RPMI8226 (cell line): ENCODE results near the gene PFAS.
"Not testable (repeated sequence)": the region's sequence is repeated elsewhere in the genome, so short reads cannot be mapped to it uniquely, and the experiment has no call there.

Experiments used
- DNase-seq: peaks from one replicate; pipeline ENCODE4 v3.0.0-alpha.2; 2015

The PFAS gene, protein sequence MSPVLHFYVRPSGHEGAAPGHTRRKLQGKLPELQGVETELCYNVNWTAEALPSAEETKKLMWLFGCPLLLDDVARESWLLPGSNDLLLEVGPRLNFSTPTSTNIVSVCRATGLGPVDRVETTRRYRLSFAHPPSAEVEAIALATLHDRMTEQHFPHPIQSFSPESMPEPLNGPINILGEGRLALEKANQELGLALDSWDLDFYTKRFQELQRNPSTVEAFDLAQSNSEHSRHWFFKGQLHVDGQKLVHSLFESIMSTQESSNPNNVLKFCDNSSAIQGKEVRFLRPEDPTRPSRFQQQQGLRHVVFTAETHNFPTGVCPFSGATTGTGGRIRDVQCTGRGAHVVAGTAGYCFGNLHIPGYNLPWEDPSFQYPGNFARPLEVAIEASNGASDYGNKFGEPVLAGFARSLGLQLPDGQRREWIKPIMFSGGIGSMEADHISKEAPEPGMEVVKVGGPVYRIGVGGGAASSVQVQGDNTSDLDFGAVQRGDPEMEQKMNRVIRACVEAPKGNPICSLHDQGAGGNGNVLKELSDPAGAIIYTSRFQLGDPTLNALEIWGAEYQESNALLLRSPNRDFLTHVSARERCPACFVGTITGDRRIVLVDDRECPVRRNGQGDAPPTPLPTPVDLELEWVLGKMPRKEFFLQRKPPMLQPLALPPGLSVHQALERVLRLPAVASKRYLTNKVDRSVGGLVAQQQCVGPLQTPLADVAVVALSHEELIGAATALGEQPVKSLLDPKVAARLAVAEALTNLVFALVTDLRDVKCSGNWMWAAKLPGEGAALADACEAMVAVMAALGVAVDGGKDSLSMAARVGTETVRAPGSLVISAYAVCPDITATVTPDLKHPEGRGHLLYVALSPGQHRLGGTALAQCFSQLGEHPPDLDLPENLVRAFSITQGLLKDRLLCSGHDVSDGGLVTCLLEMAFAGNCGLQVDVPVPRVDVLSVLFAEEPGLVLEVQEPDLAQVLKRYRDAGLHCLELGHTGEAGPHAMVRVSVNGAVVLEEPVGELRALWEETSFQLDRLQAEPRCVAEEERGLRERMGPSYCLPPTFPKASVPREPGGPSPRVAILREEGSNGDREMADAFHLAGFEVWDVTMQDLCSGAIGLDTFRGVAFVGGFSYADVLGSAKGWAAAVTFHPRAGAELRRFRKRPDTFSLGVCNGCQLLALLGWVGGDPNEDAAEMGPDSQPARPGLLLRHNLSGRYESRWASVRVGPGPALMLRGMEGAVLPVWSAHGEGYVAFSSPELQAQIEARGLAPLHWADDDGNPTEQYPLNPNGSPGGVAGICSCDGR (N-terminal part only)

DNA sequence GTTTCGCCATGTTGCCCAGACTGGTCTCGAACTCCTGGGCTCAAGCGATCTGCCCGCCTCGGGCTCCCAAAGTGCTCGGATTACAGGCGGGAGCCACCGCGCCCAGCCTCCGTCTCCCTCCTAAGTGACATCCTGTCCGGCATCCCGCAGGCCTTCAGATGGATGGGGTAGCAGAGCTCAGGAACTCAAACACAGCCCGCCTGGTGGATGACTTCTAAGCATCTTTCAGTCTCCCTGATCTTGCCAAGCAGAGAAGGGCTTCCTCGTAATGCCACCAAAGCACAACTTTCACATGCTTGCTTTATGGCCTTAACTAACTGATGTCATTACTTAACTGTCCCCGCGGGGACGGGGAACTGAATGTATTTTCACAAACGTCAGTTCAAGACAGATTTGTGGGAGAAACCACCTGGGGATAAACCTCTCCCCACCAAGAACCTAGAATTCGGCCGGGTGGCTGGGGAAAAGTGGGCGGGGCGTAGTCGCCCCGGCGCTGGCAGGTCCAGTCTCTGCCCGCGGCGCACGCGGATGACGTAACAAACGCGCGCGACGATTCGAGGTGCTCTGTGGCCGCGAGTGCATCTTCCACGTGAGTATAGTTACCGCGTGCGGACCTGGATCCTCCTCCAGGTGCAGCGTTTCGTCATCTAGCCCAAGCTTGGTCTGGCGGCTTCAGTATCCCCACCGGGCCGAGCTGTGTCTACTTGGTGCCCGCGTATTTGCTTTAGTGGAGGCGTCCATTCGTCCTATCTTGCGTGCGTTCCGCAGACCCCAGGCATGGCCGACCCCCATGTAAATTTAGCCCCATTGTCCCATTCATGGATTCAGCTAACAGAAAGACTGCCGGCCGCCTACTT is at the start of gene PFAS:
Gene PFAS (plus strand): TSS at position 539 of the 857 bp plus-strand sequence. CDS start 4,649 bp downstream, outside the sequence.
- peak; percentile 96 for DNase-seq

DNA sequence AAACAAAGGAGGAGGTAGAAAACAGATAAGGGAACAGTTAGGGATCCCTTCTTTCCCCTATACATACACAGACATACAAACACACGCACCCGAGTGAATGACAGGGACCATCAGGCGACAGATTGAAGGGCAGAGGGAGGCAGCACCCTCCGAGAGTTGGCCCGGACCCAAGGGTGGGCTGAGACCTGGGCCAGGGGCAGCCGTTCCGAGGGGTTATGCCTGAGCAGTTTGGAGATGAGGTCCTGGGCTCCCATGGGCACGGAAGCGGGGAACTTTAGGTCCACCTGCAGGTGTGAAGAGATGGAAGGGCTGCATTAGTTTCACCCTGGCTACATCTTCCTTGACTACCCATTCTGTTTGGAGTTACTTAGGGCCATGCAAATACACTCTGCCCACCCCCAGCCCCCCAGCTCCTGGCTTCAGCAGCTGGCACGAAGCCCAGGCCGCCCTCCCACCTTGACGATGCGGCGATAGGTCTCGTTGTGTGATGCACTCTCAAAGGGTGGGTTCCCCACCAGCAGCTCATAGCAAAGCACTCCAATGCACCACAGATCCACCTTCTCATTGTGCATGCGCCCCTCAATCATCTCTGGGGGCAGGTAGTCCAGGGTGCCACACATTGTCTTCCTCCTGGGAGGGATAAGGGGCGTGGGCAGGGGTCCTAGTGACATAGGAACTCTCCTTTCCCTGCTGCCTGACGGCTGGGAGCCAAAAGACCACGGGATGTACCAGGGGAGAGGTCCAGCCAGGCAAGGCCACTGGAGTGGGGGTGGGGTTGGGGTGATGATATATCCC is 44.1 kb upstream of the PFAS start:
- DNase-seq: no peak

DNA sequence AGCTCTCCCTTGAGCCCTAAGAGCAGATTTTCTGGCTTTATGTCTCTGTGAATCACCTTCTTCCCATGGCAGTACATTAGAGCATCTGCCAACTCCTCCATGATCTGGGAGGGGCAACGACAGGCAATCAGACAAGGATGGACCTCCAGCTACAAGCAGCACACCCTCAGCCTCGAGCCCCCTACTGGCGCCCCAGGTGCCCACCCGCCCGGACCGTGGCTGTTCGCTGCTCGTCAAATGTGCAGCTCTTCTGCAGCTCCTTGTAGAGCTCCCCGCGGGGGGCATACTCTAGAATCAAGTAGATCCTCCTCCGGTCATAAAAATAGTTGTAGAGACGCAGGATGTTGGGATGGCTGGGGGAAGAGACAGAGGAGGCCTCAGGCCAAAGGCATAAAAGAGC is 42.6 kb upstream of the PFAS start:
- DNase-seq: no peak

DNA sequence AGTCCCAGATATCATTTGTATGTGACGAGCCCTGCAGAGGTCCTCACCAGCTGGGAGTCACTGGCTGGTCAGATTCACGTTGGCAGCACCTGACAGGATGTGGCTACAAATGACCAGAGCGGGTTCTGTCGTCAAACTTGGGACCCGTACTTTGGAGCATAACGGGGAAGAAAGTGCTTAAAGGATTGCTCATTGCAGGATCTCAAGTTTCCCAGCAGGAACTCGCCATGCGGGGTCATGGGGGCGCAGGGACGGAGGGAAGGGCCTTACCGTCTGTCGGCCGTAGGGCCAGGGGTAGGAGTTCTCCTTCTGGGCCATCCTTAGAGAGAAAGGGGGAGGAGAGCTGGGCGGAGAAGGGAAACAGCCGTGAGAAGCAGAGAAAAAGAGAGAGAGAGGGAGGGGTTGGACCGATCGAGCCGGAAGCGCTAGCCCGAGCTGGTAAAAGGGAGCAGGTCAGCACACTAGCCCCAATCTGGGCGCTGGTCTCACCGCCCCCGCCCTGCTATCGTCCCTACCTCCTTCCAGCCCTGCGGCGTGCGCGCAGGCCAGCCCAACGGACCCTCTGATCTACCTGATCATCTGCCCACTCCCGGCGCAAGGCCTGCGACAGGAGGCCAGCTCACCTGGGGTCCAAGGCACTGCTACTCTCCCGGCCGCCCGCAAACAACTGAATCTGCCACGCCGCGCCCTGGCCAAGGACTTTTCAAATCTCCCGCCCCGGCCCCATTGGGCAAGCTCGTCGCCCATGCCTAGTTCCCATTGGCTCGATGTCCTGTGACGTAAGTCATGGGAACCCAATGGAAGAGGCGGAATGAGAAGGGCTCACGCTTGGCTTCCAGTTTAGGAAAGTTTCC is 39.0 kb upstream of the PFAS start, which contains the start of gene AURKB:
Gene AURKB (minus strand): TSS at position 669 of the 854 bp plus-strand sequence. CDS start 351 bp downstream, at position 318.
- peak; percentile 94 for DNase-seq

DNA sequence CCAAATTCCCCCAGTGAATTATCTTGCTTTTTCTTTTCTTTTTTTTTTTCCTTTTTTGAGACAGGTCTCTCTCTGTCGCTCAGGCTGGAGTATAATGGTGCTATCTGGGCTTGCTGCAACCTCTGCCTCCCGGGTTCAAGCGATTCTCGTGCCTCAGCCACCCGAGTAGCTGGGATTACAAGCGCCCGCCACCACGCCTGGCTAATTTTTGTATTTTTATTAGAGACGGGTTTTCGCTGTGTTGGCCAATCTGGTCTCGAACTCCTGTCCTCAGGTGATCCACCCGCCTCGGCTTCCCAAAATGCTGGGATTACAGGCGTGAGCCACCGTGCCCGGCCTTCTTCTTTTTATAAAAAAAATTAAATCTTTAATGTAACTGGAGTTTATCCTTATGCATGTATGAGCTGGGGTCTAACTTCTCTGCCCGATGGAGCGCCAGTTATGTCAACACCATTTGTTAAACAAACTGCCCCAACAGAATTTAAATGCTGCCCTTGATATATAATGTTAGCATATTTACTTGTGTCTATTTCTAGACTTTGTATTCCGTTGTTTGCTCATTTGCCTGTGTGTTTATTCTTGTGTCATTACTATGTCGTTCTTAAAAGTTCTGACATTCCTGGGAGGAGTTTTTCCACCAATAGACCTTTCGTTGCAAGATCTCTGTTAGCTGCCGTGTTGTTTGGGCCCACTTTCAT is 38.2 kb upstream of the PFAS start:
- DNase-seq: no peak

DNA sequence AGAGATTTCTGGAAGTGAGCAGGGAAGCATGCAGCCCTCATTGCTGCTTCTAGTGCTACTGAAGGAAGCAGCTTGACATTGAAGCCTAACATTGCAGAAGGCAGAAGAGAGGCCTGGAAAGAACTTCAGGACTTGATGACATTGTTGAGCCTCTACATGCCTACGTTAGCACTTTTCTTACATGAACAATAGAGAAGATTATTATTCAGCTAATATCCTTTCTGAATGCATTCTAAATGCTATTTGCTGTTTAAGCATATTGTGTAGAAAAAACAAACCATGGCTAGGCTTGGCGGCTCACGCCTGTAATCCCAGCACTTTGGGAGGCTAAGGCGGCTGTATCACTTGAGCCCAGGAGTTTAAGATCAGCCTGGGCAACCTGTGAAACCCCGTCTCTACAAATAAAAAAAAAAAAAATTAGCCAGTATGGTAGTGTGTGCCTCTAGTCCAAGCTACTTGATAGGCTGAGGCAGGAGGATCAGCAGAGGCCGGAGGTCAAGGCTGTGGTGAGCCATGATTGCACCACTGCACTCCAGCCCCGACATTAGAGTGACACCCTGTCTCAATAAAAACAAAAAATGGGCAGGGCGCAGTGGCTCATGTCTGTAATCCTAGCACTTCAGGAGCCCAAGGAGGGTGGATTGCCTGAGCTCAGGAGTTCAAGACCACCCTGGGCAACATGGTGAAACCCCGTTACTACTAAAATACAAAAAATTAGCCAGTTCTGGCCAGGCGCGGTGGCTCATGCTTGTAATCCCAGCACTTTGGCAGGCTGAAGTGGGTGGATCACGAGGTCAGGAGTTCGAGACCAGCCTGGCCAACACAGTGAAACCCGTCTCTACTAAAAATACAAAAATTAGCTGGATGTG is 36.5 kb upstream of the PFAS start:
- peak; percentile 11 for DNase-seq

DNA sequence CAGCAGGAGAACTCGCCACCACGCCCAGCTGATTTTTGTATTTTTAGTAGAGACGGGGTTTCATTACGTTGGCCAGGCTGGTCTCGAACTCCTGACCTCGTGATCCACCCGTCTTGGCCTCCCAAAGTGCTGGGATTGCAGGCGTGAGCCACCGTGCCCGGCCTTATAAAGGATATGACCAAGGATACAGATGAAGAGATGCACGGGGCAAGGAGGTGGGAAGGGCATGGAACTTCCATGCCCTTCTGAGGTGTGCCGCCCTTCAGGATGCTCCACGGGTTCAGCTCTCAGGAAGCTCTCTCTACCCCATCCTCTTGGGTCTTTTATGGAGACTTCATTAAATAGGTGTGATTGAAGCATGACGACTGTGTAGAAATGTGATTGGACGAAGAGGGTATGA is 35.1 kb upstream of the PFAS start:
- not testable (repeated sequence) for DNase-seq

DNA sequence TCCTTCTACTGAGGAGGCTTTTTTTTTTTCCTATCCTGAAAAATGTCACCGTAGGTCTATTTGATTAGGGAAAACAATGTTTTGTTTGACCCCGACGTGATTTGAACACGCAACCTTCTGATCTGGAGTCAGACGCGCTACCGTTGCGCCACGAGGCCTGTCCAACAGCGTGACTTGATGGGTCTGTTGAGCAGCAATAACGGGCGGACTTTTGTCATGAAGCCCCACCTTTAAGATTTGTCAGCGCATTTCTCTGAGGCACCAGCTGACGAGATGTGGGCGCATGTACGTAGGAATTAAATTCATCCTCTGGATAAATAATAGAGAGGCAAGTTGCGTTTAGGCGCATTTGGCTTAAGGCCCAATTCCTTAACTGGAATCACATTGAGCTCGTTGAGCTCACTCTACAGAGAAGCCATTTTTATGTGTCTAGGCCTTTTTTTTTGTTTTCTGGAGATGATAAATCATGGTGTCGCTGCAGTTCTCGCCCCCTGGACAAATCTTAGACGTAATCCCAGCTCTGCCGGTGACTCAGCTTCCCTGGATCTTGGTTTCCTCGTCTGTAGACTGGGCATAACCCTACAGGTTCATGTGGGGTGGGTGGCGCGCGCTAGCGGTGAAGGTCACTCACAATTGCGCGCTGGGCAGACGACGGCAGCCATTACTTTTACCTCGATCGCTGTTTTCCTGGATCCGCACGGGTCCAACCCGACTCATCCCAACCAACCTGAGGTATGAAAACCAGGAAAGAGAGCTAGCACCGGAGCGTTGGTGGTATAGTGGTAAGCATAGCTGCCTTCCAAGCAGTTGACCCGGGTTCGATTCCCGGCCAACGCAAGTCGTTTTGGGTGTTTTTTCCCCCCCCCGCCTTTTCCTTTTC is 28.1 kb upstream of the PFAS start:
- DNase-seq: peak; percentile 84

DNA sequence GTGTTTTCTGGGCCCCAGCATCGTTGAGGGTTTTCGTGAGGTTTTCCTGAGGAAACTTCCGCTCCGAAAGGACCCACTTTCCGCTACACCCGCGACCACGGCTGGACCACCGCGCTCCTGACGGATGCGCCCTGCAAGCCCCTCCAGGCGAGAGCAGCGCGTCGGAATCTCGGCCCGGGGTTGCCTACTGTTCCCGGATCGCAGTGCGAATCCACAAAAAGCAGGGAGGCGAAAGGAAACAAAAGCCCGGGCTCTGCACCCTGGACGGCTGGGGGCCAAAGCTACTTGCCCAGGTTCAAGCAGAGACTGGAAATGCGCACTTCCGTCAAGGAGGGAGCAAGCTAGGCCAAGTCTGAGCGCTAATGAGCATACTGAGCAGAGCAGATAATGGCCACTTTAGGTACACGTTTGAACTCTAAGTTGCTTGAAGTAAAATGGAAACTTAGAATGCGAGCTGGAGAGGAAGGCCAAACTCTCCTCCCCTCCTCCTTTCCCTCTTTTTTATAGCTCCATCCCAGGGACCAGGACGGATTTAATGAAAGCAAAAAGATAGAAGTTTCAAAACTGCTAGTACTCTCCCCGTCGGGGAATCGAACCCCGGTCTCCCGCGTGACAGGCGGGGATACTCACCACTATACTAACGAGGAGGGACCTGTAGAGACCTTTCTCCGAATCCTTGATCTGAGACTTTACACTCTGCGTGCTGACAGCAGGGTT is 27.3 kb upstream of the PFAS start:
- DNase-seq: peak; percentile 77

DNA sequence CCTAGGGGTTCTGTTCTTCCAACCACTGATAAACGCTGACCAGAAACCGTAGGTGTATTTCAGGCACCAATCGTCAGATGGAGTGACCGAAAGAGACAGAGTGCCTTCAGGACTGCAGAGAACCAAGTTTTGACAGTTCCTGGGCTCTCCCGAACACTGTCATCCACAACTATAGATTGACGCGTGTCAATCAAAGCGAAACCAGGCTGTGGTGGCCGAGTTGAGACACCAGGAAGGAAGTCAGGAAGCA is 26.8 kb upstream of the PFAS start:
- no peak for DNase-seq

DNA sequence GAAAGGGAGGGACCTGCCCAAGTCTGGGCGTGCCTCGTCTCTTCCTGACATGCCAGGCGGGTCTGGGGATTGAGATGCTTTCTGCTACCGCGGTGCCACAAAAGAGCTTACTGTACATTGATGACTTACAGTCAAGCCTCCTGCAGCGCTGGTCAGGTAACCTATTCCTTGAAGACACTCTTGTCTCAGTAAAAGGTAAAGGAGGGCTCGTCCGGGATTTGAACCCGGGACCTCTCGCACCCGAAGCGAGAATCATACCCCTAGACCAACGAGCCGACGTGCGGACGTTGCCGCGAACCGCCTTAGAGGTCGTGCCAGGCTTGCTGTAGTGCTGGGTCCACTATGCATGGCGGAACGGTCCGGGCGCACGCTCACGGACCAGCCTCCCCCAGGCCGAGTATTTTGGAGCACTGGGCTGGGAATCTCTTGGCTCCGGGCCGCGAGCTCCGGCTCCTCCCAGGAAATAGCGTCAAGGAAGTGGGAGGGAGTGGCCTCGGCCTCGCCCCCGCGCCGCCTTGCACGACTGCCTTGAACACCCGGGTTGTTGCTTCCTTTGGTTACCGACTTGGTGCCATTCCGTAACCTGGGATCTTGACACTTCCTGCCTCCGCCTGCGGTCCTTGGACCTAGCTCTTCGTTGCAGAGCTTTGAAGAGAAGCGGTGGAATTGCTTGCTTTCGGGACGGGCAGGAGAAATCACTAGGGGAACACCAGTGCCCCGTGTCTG is 26.3 kb upstream of the PFAS start:
- peak; percentile 88 for DNase-seq

DNA sequence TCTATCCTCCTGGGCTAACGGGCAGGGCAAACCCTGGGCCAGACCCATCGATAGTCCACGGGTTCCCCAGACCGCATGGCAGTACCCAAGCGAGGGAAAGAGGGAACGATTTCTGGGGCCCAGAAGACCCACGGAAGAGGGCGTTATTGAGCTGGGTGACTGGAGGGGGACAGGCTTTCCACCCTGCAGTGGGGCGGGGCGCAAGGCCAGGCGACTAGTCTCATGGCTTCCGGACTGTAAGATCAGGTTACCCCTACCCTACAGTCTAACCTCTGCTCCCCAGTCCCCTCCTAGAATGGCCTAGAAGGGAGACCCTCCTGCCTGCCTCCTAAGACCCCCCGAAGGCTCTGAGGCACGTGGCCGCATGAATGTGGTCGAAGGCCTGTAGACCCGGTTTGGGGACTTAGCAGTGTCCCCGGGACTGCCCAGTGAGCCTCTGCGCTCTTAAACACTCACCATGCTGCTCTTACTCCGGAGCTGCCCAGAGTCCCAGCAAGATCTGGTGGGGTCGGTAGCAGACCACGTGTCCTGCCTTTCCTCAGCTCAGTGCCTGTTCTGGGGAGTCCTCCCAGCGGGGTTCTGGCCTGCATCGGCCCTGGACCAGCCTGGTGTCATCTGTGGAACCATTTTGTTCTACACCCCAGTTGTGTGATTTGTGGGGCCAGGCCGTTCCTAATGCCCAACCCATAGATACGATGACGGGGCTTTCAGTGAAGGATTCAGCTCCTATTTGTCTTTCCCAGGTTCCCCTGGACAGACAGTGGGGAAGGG is 25.5 kb upstream of the PFAS start:
- DNase-seq: peak; percentile 79

DNA sequence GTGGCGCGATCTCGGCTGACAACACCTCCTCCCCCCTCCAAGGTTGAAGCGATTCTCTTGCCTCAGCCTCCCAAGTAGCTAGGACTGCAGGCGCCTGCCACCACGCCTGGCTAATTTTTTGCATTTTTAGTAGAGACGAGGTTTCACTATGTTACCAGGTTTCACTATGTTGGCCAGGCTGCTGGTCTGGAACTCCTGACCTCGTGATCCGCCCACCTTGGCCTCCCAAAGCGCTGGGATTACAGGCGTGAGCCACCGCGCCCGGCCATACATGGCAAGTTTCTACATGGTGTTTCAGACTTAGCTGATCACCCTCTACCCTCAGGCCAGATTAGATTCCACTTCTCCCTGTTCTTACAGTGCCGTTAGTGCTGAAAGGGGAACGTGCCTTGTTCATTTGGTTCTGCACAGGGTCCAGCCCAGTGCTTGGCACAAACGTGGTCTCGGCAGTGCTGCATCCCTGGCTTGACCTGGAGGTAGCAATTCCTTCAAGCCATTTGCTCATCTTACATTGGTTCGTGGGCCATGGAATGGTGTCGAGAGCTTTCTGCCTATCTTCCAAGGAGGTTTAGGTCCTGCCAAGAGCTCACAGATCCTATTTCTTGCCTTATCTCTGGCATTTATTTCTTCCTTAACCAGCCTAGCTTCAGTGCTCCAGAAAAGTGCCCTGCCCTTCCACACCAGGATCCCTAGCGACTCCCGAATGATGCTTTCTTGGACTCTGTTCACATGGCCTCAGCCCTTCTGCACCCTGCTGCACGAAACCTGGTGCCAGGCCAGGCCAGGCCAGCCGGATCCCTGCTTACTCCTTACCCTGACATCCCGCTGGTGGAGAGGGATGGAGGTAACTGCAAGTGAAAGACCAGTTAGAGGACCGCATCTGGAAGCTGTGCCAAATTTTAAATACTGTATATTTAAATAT is 23.9 kb upstream of the PFAS start:
- no peak for DNase-seq
